K562 (cell line): Measurements from ENCODE around the gene CTSF. TPM values are rescaled to one million over a fixed set of nuclear protein-coding genes. Genes with fewer than 3 reads are reported as not detected.

Source experiments
- ATAC-seq: fragments of 200-7000 bp; cut with Tn5 transposase; 3 replicates; pipeline ENCODE4 v1.9.1; 2020; ENCODE audit warnings: moderate library complexity
- BruUV-seq: library from RNA; stranded (reverse); fragments of 400-500 nt; replicated peaks from 2 replicates; lab custom pipeline; 2021; lab: Mats Ljungman, UMichigan
- CTCF ChIA-PET: fragments of 300-600 bp; formaldehyde crosslinking; extraction: SDS; loops from one replicate; lab custom pipeline; 2021; ENCODE audit warnings: low intra/inter-chr PET ratio; lab: Yijun Ruan, JAX
- POLR2A ChIA-PET: fragments of 300-600, 350-650 bp; sonication (Branson Sonifier 250); formaldehyde crosslinking; extraction: SDS; loops from one replicate; lab custom pipeline; 2021; ENCODE audit warnings: antibody characterized with exemption, inconsistent platforms; lab: Yijun Ruan, JAX
- DNase-seq, 4 experiments: peaks; one replicate each; pipeline versions ENCODE4 v3.0.0 to v3.0.0-alpha.2; 2011 to 2018; ENCODE audit warnings: low spot score in 3 of 4, mixed read lengths in 3 of 4; ENCODE audit errors: extremely low read depth in 1 of 4
- FAIRE-seq: peaks from 2 replicates; lab custom pipeline; 2011; peaks lifted over from hg19 to GRCh38; lab: Jason Lieb, UNC
- H2AFZ ChIP-seq: 2 replicates; pipeline ENCODE4 v1.6.0; 2011; ENCODE audit warnings: low read depth, low read length, control low read depth, inconsistent platforms
- H3K27ac ChIP-seq: fragments of 200-600 bp; 3 replicates; pipeline ENCODE4 v1.8.0; 2011; ENCODE audit warnings: low read depth, mild to moderate bottlenecking, control low read depth, inconsistent platforms, low read length, moderate library complexity, mixed read lengths; ENCODE audit errors: extremely low read depth
- H3K27me3 ChIP-seq, 2 experiments: fragments of 300-600 bp in 1 of 2; 2 replicates in 1 of 2; 3 replicates in 1 of 2; pipeline versions ENCODE4 v1.6.0 to v1.8.0; 2011; ENCODE audit warnings: inconsistent platforms in 2 of 2, low read length in 2 of 2, mild to moderate bottlenecking in 1 of 2, mixed read lengths in 1 of 2, moderate library complexity in 1 of 2; ENCODE audit not compliant: control insufficient read depth in 2 of 2, insufficient read depth in 2 of 2
- H3K36me3 ChIP-seq: fragments of 300-600 bp; 3 replicates; pipeline ENCODE4 v1.8.0; 2011; ENCODE audit warnings: mild to moderate bottlenecking, low read length, inconsistent platforms; ENCODE audit not compliant: control insufficient read depth, insufficient read depth
- H3K4me1 ChIP-seq, 2 experiments: fragments of 200-600 bp in 1 of 2; replicated peaks in 1 of 2; 2 replicates in 1 of 2; 3 replicates in 1 of 2; pipeline versions ENCODE4 v1.5.1 to v1.8.0; 2011; ENCODE audit warnings: inconsistent platforms in 2 of 2, low read length in 2 of 2, mild to moderate bottlenecking in 1 of 2, mixed read lengths in 1 of 2, moderate library complexity in 1 of 2; ENCODE audit not compliant: control insufficient read depth in 2 of 2, insufficient read depth in 2 of 2
- H3K4me2 ChIP-seq: 2 replicates; pipeline ENCODE4 v1.6.1; 2011; ENCODE audit warnings: low read length, control low read depth, inconsistent platforms, mixed read lengths; ENCODE audit not compliant: insufficient read depth
- H3K4me3 ChIP-seq: fragments of 200-600 bp; sonication (generic), shearing (Covaris generic); 2 replicates; pipeline ENCODE4 v1.5.1; 2016; ENCODE audit warnings: control low read depth, inconsistent platforms
- H3K79me2 ChIP-seq: fragments of 200-600 bp; 3 replicates; pipeline ENCODE4 v1.8.0; 2011; ENCODE audit warnings: low read length, inconsistent platforms; ENCODE audit not compliant: control insufficient read depth, insufficient read depth
- H3K9ac ChIP-seq, 2 experiments: 2 replicates each; pipeline versions ENCODE4 v1.6.0 to v1.6.1; 2011; ENCODE audit warnings: low read depth in 2 of 2, low read length in 2 of 2, control low read depth in 1 of 2, inconsistent platforms in 1 of 2, mild to moderate bottlenecking in 1 of 2, mixed read lengths in 1 of 2; ENCODE audit not compliant: insufficient read depth in 1 of 2
- H3K9me1 ChIP-seq: one replicate; pipeline ENCODE4 v1.6.0; 2011; ENCODE audit warnings: inconsistent platforms, mild to moderate bottlenecking, low read length, moderate library complexity; ENCODE audit not compliant: control insufficient read depth, insufficient read depth
- H3K9me3 ChIP-seq: replicated peaks from 2 replicates; pipeline ENCODE4 v1.5.1; 2011; ENCODE audit warnings: low read depth, low read length, inconsistent platforms; ENCODE audit not compliant: control insufficient read depth, insufficient read depth
- H4K20me1 ChIP-seq: replicated peaks from 2 replicates; pipeline ENCODE4 v1.6.1; 2011; ENCODE audit warnings: low read length, inconsistent platforms, mixed read lengths; ENCODE audit not compliant: control insufficient read depth, insufficient read depth
- C11orf30 ChIP-seq: fragments of 450-650 bp; IDR thresholded peaks from 2 replicates; pipeline ENCODE4 v1.6.1; 2016; ENCODE audit warnings: low read depth, mild to moderate bottlenecking
- EHMT2 ChIP-seq: fragments of 450-650 bp; IDR thresholded peaks from 2 replicates; pipeline ENCODE4 v1.6.1; 2018; ENCODE audit warnings: antibody characterized with exemption
- GTF2E2 ChIP-seq: fragments of 200-800 bp; sonication (Bioruptor generic); IDR thresholded peaks from 2 replicates; pipeline ENCODE4 v1.6.1; 2016; ENCODE audit warnings: missing genetic modification characterization, missing compliant biosample characterization
- MEF2D ChIP-seq: conservative IDR thresholded peaks from 2 replicates; pipeline ENCODE4 v1.6.1; 2016; ENCODE audit warnings: low read depth, missing genetic modification characterization, missing compliant biosample characterization
- MLLT1 ChIP-seq, 2 experiments: fragments of 450-650 bp; IDR thresholded peaks; 2 replicates each; pipeline ENCODE4 v1.6.1; 2016
- MNT ChIP-seq, 2 experiments: fragments of 450-650 bp; conservative IDR thresholded peaks; 2 replicates each; pipeline ENCODE4 v1.6.1; 2017; ENCODE audit warnings: mild to moderate bottlenecking in 2 of 2, moderate library complexity in 2 of 2
- NR2C1 ChIP-seq, 2 experiments: fragments of 450-650 bp; IDR thresholded peaks; 2 replicates each; pipeline ENCODE4 v1.6.1; 2017; ENCODE audit warnings: mild to moderate bottlenecking in 2 of 2, antibody characterized with exemption in 1 of 2, inconsistent platforms in 1 of 2, missing compliant biosample characterization in 1 of 2, missing genetic modification characterization in 1 of 2
- RFX5 ChIP-seq: IDR thresholded peaks from 2 replicates; pipeline ENCODE4 v1.6.1; 2011; ENCODE audit warnings: low read depth, mild to moderate bottlenecking, improper control_type of control experiment, low read length
- SFPQ ChIP-seq: fragments of 200-400 bp; formaldehyde crosslinking; IDR thresholded peaks from 2 replicates; pipeline ENCODE4 v1.6.1; 2017; ENCODE audit warnings: mild to moderate bottlenecking, low read depth, low read length, moderate library complexity
- TAF7 ChIP-seq: fragments of 450-650 bp; IDR thresholded peaks from 2 replicates; pipeline ENCODE4 v1.6.1; 2016; ENCODE audit warnings: missing genetic modification characterization, missing compliant biosample characterization
- ZBTB7A ChIP-seq: IDR thresholded peaks from 2 replicates; pipeline ENCODE4 v1.6.1; 2011; ENCODE audit warnings: low read depth, mild to moderate bottlenecking, low read length, moderate library complexity, borderline replicate concordance; ENCODE audit not compliant: control insufficient read depth
- ZNF507 ChIP-seq: conservative IDR thresholded peaks from 2 replicates; pipeline ENCODE4 v1.6.1; 2017; ENCODE audit warnings: missing genetic modification characterization, missing compliant biosample characterization
- ZNF764 ChIP-seq: fragments of 250-450 bp; sonication (Bioruptor Pico); IDR thresholded peaks from 2 replicates; pipeline ENCODE4 v1.4.0; 2020; ENCODE audit warnings: low read depth, mild to moderate bottlenecking, moderate library complexity
- ZNF77 ChIP-seq: fragments of 250-450 bp; sonication (Bioruptor Pico); IDR thresholded peaks from 2 replicates; pipeline ENCODE4 v1.5.0; 2020
- WGBS: fragments of 100-300 bp; shearing (Covaris generic); methylation state at CpG from one replicate; pipeline ENCODE4 v1.1.6; 2016; ENCODE audit warnings: low coverage, mixed read lengths; ENCODE audit not compliant: insufficient coverage; ENCODE audit errors: missing lambda C conversion rate; 5-methylcytosine and 5-hydroxymethylcytosine counted together
- in situ Hi-C: fragments of 300-500 bp; cut with MboI; formaldehyde crosslinking; loops from 4 replicates; pipeline ENCODE4 v1.15.0; 2018; ENCODE audit warnings: inconsistent platforms, mixed read lengths
- intact Hi-C: fragments of 100-400 bp; cut with micrococcal nuclease; formaldehyde crosslinking; loops from 2 replicates; pipeline ENCODE4 v1.14.2; 2022
- polyA plus RNA-seq, 8 experiments: library from polyadenylated mRNA; depleted of rRNA in 4 of 8; stranded (reverse) in 5 of 8; unstranded in 3 of 8; fragments of >200 nt; fragmentation: Nextera tagmentation in 2 of 8; fragmentation: Illumina TruSeq in 1 of 8; extraction: Ambion mirVana in 2 of 8; extraction: Trizol in 1 of 8; gene quantifications; 2 replicates each; pipeline versions ENCODE4 v1.2.1 to v1.2.3, GENCODE V29; 2011 to 2014; ENCODE audit warnings: inconsistent platforms in 1 of 8, missing spikeins in 1 of 8
- total RNA-seq, 7 experiments: library from RNA; depleted of rRNA in 6 of 7; stranded (reverse); fragments of >200 nt in 6 of 7; fragmentation: Illumina TruSeq in 2 of 7; extraction: Trizol in 2 of 7; gene quantifications; 2 replicates each; pipeline versions ENCODE4 v1.2.1 to v1.2.3, GENCODE V29; 2011 to 2021; ENCODE audit warnings: low replicate concordance in 1 of 7
- TF ChIP-seq, protein P1 (sequence below): sonication (generic); formaldehyde crosslinking; IDR thresholded peaks from 2 replicates; pipeline ENCODE4 v1.8.1; 2023; ENCODE audit warnings: mild to moderate bottlenecking, missing genetic modification reagents

CTSF gene
- total and polyA plus RNA-seq, 9 of the 15 experiments (the other 6 are each of a cell fraction or from before 2014, with no cell fraction given), result 0.41 to 10.5 (median 3.8) TPM

- no peaks in the 10 kb centered on the region for H3K9me3 ChIP-seq
- peak within 1 kb of the TSS; percentile 97 to 100 for H3K9ac ChIP-seq
- peaks cover 66% of the 10 kb centered on the region for H3K79me2 ChIP-seq
- H3K4me2 ChIP-seq, result peak within 1 kb of the TSS; percentile 97
- peak; percentile 99 to 100 (median 100) for DNase-seq
- ChIA-PET POLR2A (interaction anchor here (0.6 to 14.0 kb wide), 10 partner anchors 12 to 359 kb away, joined by 3 to 387 read pairs (median 4); partner anchors contain the start of genes RBM4 and RBM4B), CTCF (no interaction called here)
- no peaks in the 10 kb centered on the region for H3K27me3 ChIP-seq
- TSS peak; percentile 51 for BruUV-seq
- H3K36me3 ChIP-seq, result peaks cover 41% of the 10 kb centered on the region
- FAIRE-seq, result peak; percentile 97
- WGBS, result under 1% methylated on average over 74 of the region's 90 CpGs
- peak within 1 kb of the TSS; percentile 99 for H3K27ac ChIP-seq
- no peaks in the 10 kb centered on the region for H3K9me1 ChIP-seq
- peak; percentile 98 for ATAC-seq
- peak within 1 kb of the TSS; percentile 94 for H3K4me3 ChIP-seq
- in situ Hi-C loops (no loop called here), intact Hi-C loops (loop anchor here (1.0 kb wide), 1 partner anchor 23 kb away; the partner anchor contains the start of genes CCDC87 and CCS)
- H4K20me1 ChIP-seq, result peaks cover 42% of the 10 kb centered on the region
- peaks cover 21 to 31% of the 10 kb centered on the region in 2 experiments for H3K4me1 ChIP-seq
- H2AFZ ChIP-seq, result peak within 1 kb of the TSS; percentile 96
- TF ChIP-seq TAF7 (peak; percentile 97), ZNF507 (tag) (no peak), RFX5 (0 out of 2 replicates have a peak, but pooled peaks have one; percentile 11), ZNF77 (CRISPR knock-in tag) (no peak), SFPQ (no peak), EHMT2 (no peak), MNT (conservative IDR thresholded peaks at IDR 0.05) (peak; percentile 86 to 91), ZNF764 (CRISPR knock-in tag) (no peak), MEF2D (tag) (no peak), ZBTB7A (peak; percentile 58), GTF2E2 (tag) (peak; percentile 96), C11orf30 (peak; percentile 67), NR2C1 (IDR thresholded peaks at IDR 0.05) (no peak), NR2C1 (tag; IDR thresholded peaks at IDR 0.05) (no peak), MLLT1 (IDR thresholded peaks at IDR 0.05) (peak in 1 of 2 experiments; percentile 89; a peak in 2 of 4 replicates)
- TF ChIP-seq, protein P1, sequence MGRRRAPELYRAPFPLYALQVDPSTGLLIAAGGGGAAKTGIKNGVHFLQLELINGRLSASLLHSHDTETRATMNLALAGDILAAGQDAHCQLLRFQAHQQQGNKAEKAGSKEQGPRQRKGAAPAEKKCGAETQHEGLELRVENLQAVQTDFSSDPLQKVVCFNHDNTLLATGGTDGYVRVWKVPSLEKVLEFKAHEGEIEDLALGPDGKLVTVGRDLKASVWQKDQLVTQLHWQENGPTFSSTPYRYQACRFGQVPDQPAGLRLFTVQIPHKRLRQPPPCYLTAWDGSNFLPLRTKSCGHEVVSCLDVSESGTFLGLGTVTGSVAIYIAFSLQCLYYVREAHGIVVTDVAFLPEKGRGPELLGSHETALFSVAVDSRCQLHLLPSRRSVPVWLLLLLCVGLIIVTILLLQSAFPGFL (CRISPR knock-in tag), result no peak
These were observed 48.2 kb upstream of the CTSF start, which contains the start of gene RBM14 for GRCh38 chr11:66616379-66617154. TSS of gene RBM14 (plus strand) at chr11:66616630. CDS start at chr11:66616721, 91 bp downstream.
